GM12878 (cell line): Measurements from ENCODE around the gene HIBCH. TPM values are rescaled to one million over a fixed set of nuclear protein-coding genes. Genes with fewer than 3 reads are reported as not detected.
"Not testable (repeated sequence)": the region's sequence is repeated elsewhere in the genome, so short reads cannot be mapped to it uniquely, and the experiment has no call there.

Source experiments
- ATAC-seq: fragments of 200-7000 bp; cut with Tn5 transposase; 3 replicates; pipeline ENCODE4 v1.9.1; 2020; ENCODE audit warnings: mild to moderate bottlenecking, moderate library complexity
- BruUV-seq: library from RNA; stranded (reverse); fragments of 400-500 nt; replicated peaks from 2 replicates; lab custom pipeline; 2021; lab: Mats Ljungman, UMichigan
- CTCF ChIA-PET: fragments of 300-600 bp; sonication (Branson Sonifier 250); formaldehyde crosslinking; extraction: SDS; loops from one replicate; lab custom pipeline; 2021; ENCODE audit warnings: inconsistent platforms; lab: Yijun Ruan, JAX
- POLR2A ChIA-PET: fragments of 350-600 bp; formaldehyde crosslinking; extraction: SDS; loops from one replicate; lab custom pipeline; 2021; ENCODE audit warnings: inconsistent platforms; lab: Charles Lee
- RAD21 ChIA-PET: fragments of 300-600 bp; sonication (Branson Sonifier 250); formaldehyde crosslinking; loops from one replicate; lab custom pipeline; 2023; ENCODE audit warnings: antibody characterized with exemption; ENCODE audit not compliant: unreplicated experiment; lab: Charles Lee
- SMC1A ChIA-PET: fragments of 300-600 bp; sonication (Branson Sonifier 250); formaldehyde crosslinking; loops from one replicate; lab custom pipeline; 2023; ENCODE audit not compliant: unreplicated experiment, uncharacterized antibody; lab: Charles Lee
- DNase-seq: peaks from one replicate; pipeline ENCODE4 v3.0.0-alpha.2; 2011; ENCODE audit warnings: low read depth, low spot score
- FAIRE-seq: peaks from 3 replicates; lab custom pipeline; 2011; peaks lifted over from hg19 to GRCh38; lab: Jason Lieb, UNC
- H2AFZ ChIP-seq: 2 replicates; pipeline ENCODE4 v1.6.0; 2011; ENCODE audit warnings: low read depth, low read length, control low read depth; ENCODE audit not compliant: control insufficient read depth
- H3K27ac ChIP-seq: 2 replicates; pipeline ENCODE4 v1.5.1; 2011; ENCODE audit warnings: control low read depth; ENCODE audit not compliant: control insufficient read depth, insufficient read depth
- H3K27me3 ChIP-seq, 2 experiments: replicated peaks in 1 of 2; 2 replicates each; pipeline versions ENCODE4 v1.6.0 to v1.6.1; 2011; ENCODE audit warnings: low read length in 1 of 2; ENCODE audit not compliant: control insufficient read depth in 2 of 2, insufficient read depth in 2 of 2
- H3K36me3 ChIP-seq, 2 experiments: 2 replicates each; pipeline ENCODE4 v1.5.1; 2011; ENCODE audit warnings: low read length in 1 of 2; ENCODE audit not compliant: control insufficient read depth in 2 of 2, insufficient read depth in 2 of 2
- H3K4me1 ChIP-seq: 2 replicates; pipeline ENCODE4 v1.6.1; 2011; ENCODE audit warnings: mild to moderate bottlenecking, low read length, moderate library complexity, mixed read lengths; ENCODE audit not compliant: control insufficient read depth, insufficient read depth
- H3K4me2 ChIP-seq: 2 replicates; pipeline ENCODE4 v1.6.0; 2011; ENCODE audit warnings: control low read depth; ENCODE audit not compliant: control insufficient read depth, insufficient read depth
- H3K4me3 ChIP-seq: fragments of 200-600 bp; sonication (generic); 2 replicates; pipeline ENCODE4 v1.5.1; 2016
- H3K79me2 ChIP-seq: 2 replicates; pipeline ENCODE4 v1.6.0; 2011; ENCODE audit warnings: low read length; ENCODE audit not compliant: control insufficient read depth, insufficient read depth
- H3K9ac ChIP-seq: 2 replicates; pipeline ENCODE4 v1.8.0; 2011; ENCODE audit warnings: low read length, control low read depth, mixed read lengths; ENCODE audit not compliant: control insufficient read depth, insufficient read depth
- H3K9me3 ChIP-seq: replicated peaks from 3 replicates; pipeline ENCODE4 v1.5.1; 2011; ENCODE audit warnings: mild to moderate bottlenecking, low read length; ENCODE audit not compliant: control insufficient read depth, insufficient read depth
- H4K20me1 ChIP-seq: 2 replicates; pipeline ENCODE4 v1.6.0; 2011; ENCODE audit not compliant: control insufficient read depth, insufficient read depth
- HDAC2 ChIP-seq: fragments of 200-600 bp; sonication (generic); IDR thresholded peaks from 2 replicates; pipeline ENCODE4 v1.6.1; 2017
- STAT3 ChIP-seq: IDR thresholded peaks from 2 replicates; pipeline ENCODE4 v1.6.1; 2011; ENCODE audit warnings: low read depth, low read length, improper control_type of control experiment
- USF2 ChIP-seq: IDR thresholded peaks from 2 replicates; pipeline ENCODE4 v1.6.1; 2011; ENCODE audit warnings: low read depth, low read length, improper control_type of control experiment, borderline replicate concordance
- WGBS: methylation state at CpG from one replicate; pipeline ENCODE4 v1.1.6; 2016; ENCODE audit warnings: low lambda C conversion rate; ENCODE audit not compliant: insufficient replicate concordance, insufficient coverage; ENCODE audit errors: missing lambda C conversion rate; 5-methylcytosine and 5-hydroxymethylcytosine counted together
- in situ Hi-C: fragments of 300-500 bp; cut with MboI; formaldehyde crosslinking; loops from 9 replicates; pipeline ENCODE4 v1.14.3; 2018; ENCODE audit warnings: mixed read lengths
- intact Hi-C: fragments of 100-400 bp; cut with micrococcal nuclease; formaldehyde crosslinking; loops from one replicate; pipeline ENCODE4 v1.14.2; 2022; ENCODE audit not compliant: unreplicated experiment
- polyA plus RNA-seq, 11 experiments: library from polyadenylated mRNA; depleted of rRNA in 4 of 11; unstranded in 6 of 11; stranded (reverse) in 5 of 11; fragments of >200 nt; fragmentation: Nextera tagmentation in 4 of 11; fragmentation: Illumina TruSeq in 1 of 11; extraction: Ambion mirVana in 4 of 11; extraction: Trizol in 1 of 11; gene quantifications; 1 replicate in 1 of 11; 2 replicates in 10 of 11; pipeline versions ENCODE4 v1.2.1 to v1.2.3, GENCODE V29; 2011 to 2016; ENCODE audit warnings: inconsistent platforms in 2 of 11, missing spikeins in 2 of 11, low read depth in 1 of 11
- total RNA-seq, 4 experiments: library from RNA; depleted of rRNA in 3 of 4; stranded (reverse); fragments of >200 nt in 3 of 4; fragmentation: Illumina TruSeq in 1 of 4; extraction: Trizol in 1 of 4; gene quantifications; 2 replicates each; pipeline versions ENCODE4 v1.2.1 to v1.2.3, GENCODE V29; 2013 to 2021

The HIBCH gene
- total and polyA plus RNA-seq, 10 of the 15 experiments (the other 5 are each of a cell fraction or from before 2014, with no cell fraction given), result 22.3 to 81.0 (median 37.4) TPM

DNA sequence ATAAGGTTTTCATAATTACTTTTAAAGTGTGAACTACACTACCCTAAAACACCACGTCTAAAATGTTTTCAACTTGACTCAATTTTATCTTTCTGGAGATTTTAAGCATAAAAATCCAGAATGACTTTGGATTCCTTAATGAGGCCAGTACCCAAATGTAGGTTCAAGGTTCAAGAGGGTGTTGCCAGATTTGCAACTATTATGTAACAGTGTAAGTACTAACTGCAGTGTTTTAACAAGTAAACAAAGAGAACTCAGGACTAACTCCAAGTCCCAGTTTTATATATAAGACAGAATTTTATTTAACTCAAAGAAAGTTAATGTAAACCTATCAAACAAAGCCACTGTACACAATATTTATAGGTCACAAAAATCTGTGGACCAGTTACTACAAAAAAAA, 5.7 kb downstream of the HIBCH start (continued):
- TF ChIP-seq HDAC2 (no peak), USF2 (no peak), STAT3 (no peak)
- TF ChIP-seq, all 136 proteins: peak for 0

DNA sequence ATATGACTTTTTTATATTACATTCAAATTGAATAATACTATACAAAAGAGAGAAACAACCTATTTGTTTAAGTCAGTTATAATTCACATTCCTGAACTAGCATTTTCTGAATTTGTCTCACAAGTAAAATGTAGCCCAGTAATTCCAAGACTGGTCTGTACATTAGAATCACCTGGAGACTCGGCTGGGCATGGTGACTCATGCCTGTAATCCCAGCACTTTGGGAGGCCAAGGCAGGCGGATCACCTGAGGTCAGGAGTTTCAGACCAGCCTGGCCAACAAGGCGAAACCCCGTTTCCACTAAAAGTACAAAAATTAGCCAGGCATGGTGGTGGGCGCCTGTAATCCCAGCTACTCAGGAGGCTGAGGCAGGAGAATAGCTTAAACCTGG, 7.0 kb downstream of the HIBCH start:
- POLR2A ChIA-PET, result not testable (repeated sequence)

More for the DNA sequence above, 7.0 kb downstream of the HIBCH start:
- 82% methylated on average over 5 of the region's 5 CpGs for WGBS
- BruUV-seq, H3K4me2 ChIP-seq, H3K4me1 ChIP-seq, FAIRE-seq, DNase-seq, H3K27me3 ChIP-seq, H4K20me1 ChIP-seq, ATAC-seq, intact Hi-C loops, H3K4me3 ChIP-seq, H3K9ac ChIP-seq, H3K27ac ChIP-seq, RAD21 ChIA-PET, H3K36me3 ChIP-seq, H2AFZ ChIP-seq, H3K9me3 ChIP-seq, in situ Hi-C loops: not testable (repeated sequence)
- CTCF ChIA-PET, result interaction anchor here (0.9 to 2.6 kb wide), 5 partner anchors 36 to 514 kb away, joined by 3 to 13 read pairs (median 4); no protein-coding TSS in a partner anchor
- H3K79me2 ChIP-seq, result peaks cover 13% of the 10 kb centered on the region
- SMC1A ChIA-PET, result interaction anchor here (1.3 to 1.5 kb wide), 2 partner anchors 182 to 191 kb away, joined by 3 read pairs; no protein-coding TSS in a partner anchor
